OCI-LY1 (cell line): ENCODE results near the gene PTPN4.
"Not testable (repeated sequence)": the region's sequence is repeated elsewhere in the genome, so short reads cannot be mapped to it uniquely, and the experiment has no call there.

Experiments
- H2AFZ ChIP-seq: fragments of 200-600 bp; sonication (generic), shearing (Covaris generic); 2 replicates; pipeline ENCODE4 v1.6.0; 2014; ENCODE audit warnings: antibody characterized with exemption, mild to moderate bottlenecking, low read length
- H3F3A ChIP-seq: fragments of 200-600 bp; sonication (generic), shearing (Covaris generic); 2 replicates; pipeline ENCODE4 v1.6.0; 2014; ENCODE audit warnings: mild to moderate bottlenecking, antibody characterized with exemption, low read length, moderate library complexity; ENCODE audit not compliant: insufficient read depth
- H3K27ac ChIP-seq: fragments of 200-600 bp; sonication (generic); 2 replicates; pipeline ENCODE4 v1.5.1; 2014; ENCODE audit warnings: low read length, mixed run types, mild to moderate bottlenecking, low read depth; ENCODE audit not compliant: poor library complexity, severe bottlenecking
- H3K27me3 ChIP-seq: fragments of 200-600 bp; sonication (generic); 2 replicates; pipeline ENCODE4 v1.6.0; 2014; ENCODE audit warnings: antibody characterized with exemption, mild to moderate bottlenecking, low read length, moderate library complexity; ENCODE audit not compliant: insufficient read depth
- H3K36me3 ChIP-seq: fragments of 200-600 bp; sonication (generic); 2 replicates; pipeline ENCODE4 v1.6.1; 2014; ENCODE audit warnings: mild to moderate bottlenecking, antibody characterized with exemption, low read length, moderate library complexity, mixed read lengths; ENCODE audit not compliant: insufficient read depth
- H3K4me1 ChIP-seq: fragments of 200-600 bp; sonication (generic); 2 replicates; pipeline ENCODE4 v1.5.1; 2014; ENCODE audit warnings: mild to moderate bottlenecking, low read length, moderate library complexity; ENCODE audit not compliant: insufficient read depth, severe bottlenecking
- H3K4me2 ChIP-seq: fragments of 200-600 bp; sonication (generic), shearing (Covaris generic); 2 replicates; pipeline ENCODE4 v1.6.1; 2014; ENCODE audit warnings: low read length
- H3K4me3 ChIP-seq: fragments of 200-600 bp; sonication (generic); 2 replicates; pipeline ENCODE4 v1.5.1; 2014; ENCODE audit warnings: low read length, low read depth, mild to moderate bottlenecking, mixed read lengths; ENCODE audit not compliant: poor library complexity, severe bottlenecking
- H3K79me2 ChIP-seq: fragments of 200-600 bp; shearing (Covaris generic); 2 replicates; pipeline ENCODE4 v1.6.1; 2016; ENCODE audit warnings: mixed run types, low read length, mixed read lengths; ENCODE audit not compliant: insufficient read depth
- H3K9ac ChIP-seq: fragments of 200-600 bp; sonication (generic), shearing (Covaris generic); 2 replicates; pipeline ENCODE4 v1.6.1; 2014; ENCODE audit warnings: mild to moderate bottlenecking, low read length, mixed read lengths
- H3K9me2 ChIP-seq: fragments of 200-600 bp; sonication (generic), shearing (Covaris generic); 2 replicates; pipeline ENCODE4 v1.6.1; 2014; ENCODE audit warnings: low read depth, mild to moderate bottlenecking, low read length, mixed read lengths
- H3K9me3 ChIP-seq: fragments of 200-600 bp; shearing (Covaris generic); 2 replicates; pipeline ENCODE4 v1.6.1; 2014; ENCODE audit warnings: low read length, mixed read lengths
- H4K20me1 ChIP-seq: fragments of 200-600 bp; sonication (generic), shearing (Covaris generic); 2 replicates; pipeline ENCODE4 v1.6.0; 2016; ENCODE audit warnings: mild to moderate bottlenecking, low read length; ENCODE audit not compliant: insufficient read depth
- EZH2 ChIP-seq: fragments of 200-600 bp; sonication (generic), shearing (Covaris generic); IDR thresholded peaks from 2 replicates; pipeline ENCODE4 v1.8.0; 2017; ENCODE audit warnings: borderline replicate concordance, mixed run types, mild to moderate bottlenecking, antibody characterized with exemption, low read length, moderate library complexity, mixed read lengths
- TF ChIP-seq, protein P1 (sequence below): fragments of 200-600 bp; sonication (generic), shearing (Covaris generic); IDR thresholded peaks from 2 replicates; pipeline ENCODE4 v1.5.1; 2017; ENCODE audit warnings: mild to moderate bottlenecking, antibody characterized with exemption, low read length, moderate library complexity, mixed read lengths

PTPN4 gene

DNA sequence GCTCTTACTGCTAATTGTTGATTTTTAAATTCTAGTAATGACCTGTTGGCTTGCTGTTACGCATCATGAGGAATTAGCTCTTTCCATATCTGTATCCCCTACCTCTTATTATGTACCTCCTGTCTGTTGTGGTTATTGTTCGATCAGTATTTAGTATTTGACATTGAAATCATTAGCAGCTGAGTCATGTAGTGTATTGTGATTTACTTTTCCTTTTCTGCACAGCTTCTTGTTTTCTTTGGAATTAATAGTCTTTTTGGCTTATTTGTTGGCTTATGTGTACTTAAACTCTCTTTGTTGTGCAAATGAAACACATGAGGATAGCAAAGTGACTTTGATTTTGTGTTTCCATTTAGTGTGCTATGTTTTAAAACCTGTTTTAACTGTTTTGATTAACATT lies 257.5 kb downstream of the PTPN4 start:
- TF ChIP-seq EZH2, result no peak
- TF ChIP-seq, protein P1, sequence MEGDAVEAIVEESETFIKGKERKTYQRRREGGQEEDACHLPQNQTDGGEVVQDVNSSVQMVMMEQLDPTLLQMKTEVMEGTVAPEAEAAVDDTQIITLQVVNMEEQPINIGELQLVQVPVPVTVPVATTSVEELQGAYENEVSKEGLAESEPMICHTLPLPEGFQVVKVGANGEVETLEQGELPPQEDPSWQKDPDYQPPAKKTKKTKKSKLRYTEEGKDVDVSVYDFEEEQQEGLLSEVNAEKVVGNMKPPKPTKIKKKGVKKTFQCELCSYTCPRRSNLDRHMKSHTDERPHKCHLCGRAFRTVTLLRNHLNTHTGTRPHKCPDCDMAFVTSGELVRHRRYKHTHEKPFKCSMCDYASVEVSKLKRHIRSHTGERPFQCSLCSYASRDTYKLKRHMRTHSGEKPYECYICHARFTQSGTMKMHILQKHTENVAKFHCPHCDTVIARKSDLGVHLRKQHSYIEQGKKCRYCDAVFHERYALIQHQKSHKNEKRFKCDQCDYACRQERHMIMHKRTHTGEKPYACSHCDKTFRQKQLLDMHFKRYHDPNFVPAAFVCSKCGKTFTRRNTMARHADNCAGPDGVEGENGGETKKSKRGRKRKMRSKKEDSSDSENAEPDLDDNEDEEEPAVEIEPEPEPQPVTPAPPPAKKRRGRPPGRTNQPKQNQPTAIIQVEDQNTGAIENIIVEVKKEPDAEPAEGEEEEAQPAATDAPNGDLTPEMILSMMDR, result no peak
- Histone ChIP-seq H3K4me2 (no peak overlapping the region), H2AFZ (no peak overlapping the region), H3K4me1 (peaks cover 15% of the 10 kb centered on the region), H3K9me2 (no peaks in the 10 kb centered on the region), H3F3A (peaks cover 3% of the 10 kb centered on the region; the same call in 1 of the 2 replicates), H4K20me1 (no peaks in the 10 kb centered on the region), H3K4me3 (no peak overlapping the region), H3K9me3 (no peaks in the 10 kb centered on the region), H3K27ac (no peak overlapping the region), H3K79me2 (peaks cover 39% of the 10 kb centered on the region), H3K9ac (no peak overlapping the region), H3K27me3 (no peaks in the 10 kb centered on the region), H3K36me3 (peaks cover 11% of the 10 kb centered on the region; the same call in 1 of the 2 replicates)

DNA sequence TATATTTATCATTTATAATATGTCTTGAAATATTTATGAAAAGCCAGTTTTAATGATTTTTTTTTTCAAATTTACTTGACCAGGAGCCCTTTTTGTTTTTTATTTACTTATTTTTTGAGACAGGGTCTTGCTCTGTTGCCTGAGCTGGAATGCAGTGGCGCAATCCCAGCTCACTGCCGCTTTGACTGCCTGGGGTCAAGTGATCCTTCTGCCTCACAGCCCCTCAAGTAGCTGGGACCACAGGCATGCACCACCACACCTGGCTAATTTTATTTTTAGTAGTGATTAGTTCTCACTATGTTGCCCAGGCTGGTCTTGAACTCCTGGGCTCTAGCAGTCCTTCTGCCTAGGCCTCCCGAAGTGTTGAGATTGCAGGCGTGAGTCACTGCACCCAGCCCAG lies 258.8 kb downstream of the PTPN4 start:
- no peak overlapping the region for H3K4me2 ChIP-seq
- H3K9me2 ChIP-seq, result no peaks in the 10 kb centered on the region

DNA sequence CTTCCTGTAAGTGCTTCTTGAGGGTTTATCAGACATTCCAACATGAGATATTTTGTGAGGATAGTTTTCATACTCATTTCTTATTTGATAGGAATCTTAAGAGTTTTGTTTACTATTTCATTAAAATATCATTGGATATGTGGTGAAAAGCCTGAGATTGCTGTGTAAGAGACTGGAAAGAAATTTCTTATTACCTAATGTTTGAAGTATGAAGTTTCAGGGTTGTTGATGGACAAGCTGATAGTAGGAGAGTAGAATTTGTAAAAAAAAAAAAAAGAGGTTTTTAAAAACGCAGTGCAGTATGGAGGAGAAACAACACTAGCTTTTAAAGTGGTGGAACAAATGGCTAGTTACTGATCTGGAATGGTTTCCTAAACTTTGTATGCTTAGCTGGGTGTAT lies 260.8 kb downstream of the PTPN4 start:
- Histone ChIP-seq H3K4me2 (no peak overlapping the region), H4K20me1 (no peaks in the 10 kb centered on the region), H3K27me3 (no peaks in the 10 kb centered on the region), H3K9me3 (no peaks in the 10 kb centered on the region), H3K27ac (no peak overlapping the region), H3K36me3 (peaks cover 20% of the 10 kb centered on the region), H2AFZ (no peak overlapping the region), H3K9me2 (no peaks in the 10 kb centered on the region), H3K79me2 (peaks cover 27% of the 10 kb centered on the region), H3F3A (no peaks in the 10 kb centered on the region), H3K4me1 (no peaks in the 10 kb centered on the region), H3K4me3 (no peak overlapping the region), H3K9ac (no peak overlapping the region)
- no peak for TF ChIP-seq EZH2
- TF ChIP-seq, protein P1, result no peak

More for the DNA sequence above, 258.8 kb downstream of the PTPN4 start:
- no peaks in the 10 kb centered on the region for H3K27me3 ChIP-seq
- no peak overlapping the region for H3K27ac ChIP-seq
- H3K4me1 ChIP-seq, result peaks cover 11% of the 10 kb centered on the region
- H3K79me2 ChIP-seq, result peaks cover 36% of the 10 kb centered on the region
- H3F3A ChIP-seq, result no peaks in the 10 kb centered on the region
- no peaks in the 10 kb centered on the region for H3K9me3 ChIP-seq
- no peak overlapping the region for H3K9ac ChIP-seq
- H3K36me3 ChIP-seq, result peaks cover 11% of the 10 kb centered on the region; the same call in 1 of the 2 replicates
- TF ChIP-seq, protein P1, result no peak
- TF ChIP-seq EZH2, result no peak
- H4K20me1 ChIP-seq, result no peaks in the 10 kb centered on the region
- no peak overlapping the region for H3K4me3 ChIP-seq
- no peak overlapping the region for H2AFZ ChIP-seq

DNA sequence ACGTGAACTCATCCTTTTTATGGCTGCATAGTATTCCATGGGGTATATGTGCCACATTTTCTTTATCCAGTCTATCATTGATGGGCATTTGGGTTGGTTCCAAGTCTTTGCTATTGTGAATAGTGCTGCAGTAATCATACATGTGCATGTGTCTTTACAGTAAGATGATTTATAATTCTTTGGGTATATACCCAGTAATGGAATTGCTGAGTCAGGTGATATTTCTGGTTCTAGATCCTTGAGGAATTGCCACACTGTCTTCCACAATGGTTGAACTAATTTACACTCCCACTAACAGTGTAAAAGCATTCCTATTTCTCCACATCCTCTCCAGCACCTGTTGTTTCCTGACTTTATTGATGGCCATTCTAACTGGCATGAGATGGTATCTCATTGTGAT lies 262.8 kb downstream of the PTPN4 start:
- not testable (repeated sequence) for H2AFZ ChIP-seq, H3K4me1 ChIP-seq, H3K27me3 ChIP-seq, H3K9me3 ChIP-seq, H4K20me1 ChIP-seq, H3K9me2 ChIP-seq, H3K9ac ChIP-seq, H3K4me2 ChIP-seq, H3K4me3 ChIP-seq, H3F3A ChIP-seq, H3K27ac ChIP-seq
- H3K79me2 ChIP-seq, result peaks cover 14% of the 10 kb centered on the region
- H3K36me3 ChIP-seq, result peaks cover 36% of the 10 kb centered on the region
